Activated CD4-positive, alpha-beta memory T cell treated with anti-CD3 and anti-CD28 coated beads, Interleukin-2, amount 10 ng/mL, durations not matched to agents 7 days and 5 days (primary cell): ENCODE data around the gene BTBD9. TPM values are rescaled to one million over a fixed set of nuclear protein-coding genes. Genes with fewer than 3 reads are reported as not detected.
"Not testable (repeated sequence)": the region's sequence is repeated elsewhere in the genome, so short reads cannot be mapped to it uniquely, and the experiment has no call there.

ENCODE experiments used
- CTCF ChIA-PET: fragments of 350-600 bp; sonication (Branson Sonifier 250); formaldehyde crosslinking; loops from one replicate; lab custom pipeline; 2021; ENCODE audit warnings: antibody characterized with exemption, inconsistent platforms; lab: Charles Lee
- POLR2A ChIA-PET: fragments of 350-600 bp; sonication (Branson Sonifier 250); formaldehyde crosslinking; loops from one replicate; lab custom pipeline; 2021; ENCODE audit warnings: antibody characterized with exemption; lab: Charles Lee
- DNase-seq: peaks from one replicate; pipeline ENCODE4 v3.0.0-alpha.2; 2020
- H3K27ac Mint-ChIP-seq: one replicate; pipeline ENCODE4 v1.8.0; 2021; ENCODE audit warnings: mild to moderate bottlenecking, mixed read lengths
- H3K27me3 Mint-ChIP-seq: one replicate; pipeline ENCODE4 v1.8.0; 2021; ENCODE audit warnings: mixed read lengths
- H3K36me3 Mint-ChIP-seq: one replicate; pipeline ENCODE4 v1.8.0; 2021; ENCODE audit warnings: low read depth, mixed read lengths
- H3K4me1 Mint-ChIP-seq: one replicate; pipeline ENCODE4 v1.8.0; 2021; ENCODE audit warnings: mixed read lengths
- H3K4me3 Mint-ChIP-seq: one replicate; pipeline ENCODE4 v1.8.0; 2021; ENCODE audit warnings: mild to moderate bottlenecking, mixed read lengths
- H3K9me3 Mint-ChIP-seq: one replicate; pipeline ENCODE4 v1.8.0; 2021; ENCODE audit warnings: mixed read lengths
- total RNA-seq, 2 experiments: library from RNA; stranded (reverse); gene quantifications; one replicate each; pipeline ENCODE4 v1.2.3, GENCODE V29; 2021

BTBD9 gene
- total RNA-seq, 2 experiments from 2014 or later: 14.7 to 16.1 TPM

DNA sequence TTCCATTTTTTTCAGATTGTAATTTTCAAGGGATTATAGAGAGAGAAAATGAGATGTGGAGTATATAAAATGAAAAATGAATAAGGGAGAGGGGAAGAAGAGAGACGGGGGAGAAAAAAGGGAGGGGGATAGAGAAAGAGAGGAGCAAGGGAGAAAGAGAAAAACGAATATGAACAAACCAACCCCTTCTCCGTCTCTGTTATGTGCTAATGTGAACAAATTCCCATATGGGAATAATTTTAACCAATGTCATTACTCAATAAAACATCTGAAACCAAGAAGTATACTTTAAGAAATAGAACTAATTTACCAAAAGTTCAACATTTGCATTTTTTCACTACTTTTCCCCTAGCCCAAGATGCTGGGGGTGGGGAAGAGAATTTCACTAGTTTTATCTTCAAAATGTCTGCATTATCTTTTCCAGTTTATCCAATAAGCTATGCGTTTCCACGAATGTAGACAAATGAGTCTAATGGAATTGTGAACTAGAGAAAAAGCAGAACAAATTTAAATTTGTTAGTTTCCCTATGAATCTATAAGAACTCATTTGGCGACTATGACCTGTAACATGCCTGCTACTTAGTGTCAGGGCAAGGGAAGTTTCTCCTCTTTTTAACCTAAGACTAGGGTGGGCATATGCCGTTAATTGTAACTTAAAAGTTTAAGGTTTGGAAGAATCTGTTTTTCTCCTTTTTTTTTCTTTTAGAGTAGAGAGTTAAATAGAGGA lies 286.3 kb downstream of the BTBD9 start:
- Mint-ChIP-seq H3K27me3 (no peaks in the 10 kb centered on the region), H3K9me3 (no peaks in the 10 kb centered on the region), H3K36me3 (no peaks in the 10 kb centered on the region), H3K4me3 (no peak overlapping the region), H3K27ac (no peak overlapping the region), H3K4me1 (peaks cover 18% of the 10 kb centered on the region)
- POLR2A ChIA-PET: no interaction called here
- DNase-seq: no peak
- CTCF ChIA-PET: no interaction called here

DNA sequence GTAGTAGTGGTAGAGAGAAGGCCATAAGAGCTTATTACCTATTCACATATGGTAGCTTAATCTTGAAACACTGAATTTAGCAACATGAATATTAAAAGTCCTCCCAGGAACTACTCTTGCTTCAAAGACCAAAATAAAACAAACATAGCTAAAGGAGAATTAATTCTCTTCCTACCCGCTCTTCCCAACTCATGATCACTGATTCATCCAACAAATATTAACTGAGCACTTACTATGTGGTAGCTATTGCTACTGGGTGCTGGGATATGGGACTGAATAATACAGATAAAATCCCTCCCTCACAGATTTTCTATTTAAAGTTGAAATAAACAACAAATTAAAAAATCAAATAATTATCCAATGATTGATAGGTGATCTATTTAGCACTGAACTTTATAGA lies 287.1 kb downstream of the BTBD9 start:
- POLR2A ChIA-PET: no interaction called here
- H3K36me3 Mint-ChIP-seq: no peaks in the 10 kb centered on the region
- H3K4me1 Mint-ChIP-seq: peaks cover 18% of the 10 kb centered on the region
- no peak overlapping the region for H3K4me3 Mint-ChIP-seq
- no peaks in the 10 kb centered on the region for H3K9me3 Mint-ChIP-seq
- DNase-seq: no peak
- no peak overlapping the region for H3K27ac Mint-ChIP-seq
- H3K27me3 Mint-ChIP-seq: no peaks in the 10 kb centered on the region
- CTCF ChIA-PET: no interaction called here

DNA sequence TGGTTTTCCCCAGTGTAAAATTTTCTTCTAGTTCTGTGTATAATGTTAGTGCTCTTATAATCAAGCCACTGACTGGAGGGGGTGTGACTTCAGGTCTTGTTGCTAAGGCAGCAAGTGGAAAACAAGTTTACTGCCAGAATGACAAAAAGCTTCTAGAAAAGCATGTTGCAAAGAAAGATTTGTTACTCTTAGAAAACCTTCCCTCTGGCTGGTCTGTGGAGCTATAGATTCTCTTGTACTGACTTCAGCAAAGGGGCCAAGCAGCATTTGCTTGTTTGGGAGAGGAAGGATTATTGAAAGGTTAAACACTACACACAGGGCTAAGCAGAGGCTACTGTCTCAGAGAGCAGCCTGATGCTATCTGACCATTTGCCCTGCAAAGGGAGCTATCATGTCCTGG lies 288.8 kb downstream of the BTBD9 start:
- H3K27me3 Mint-ChIP-seq: no peaks in the 10 kb centered on the region
- H3K9me3 Mint-ChIP-seq: no peaks in the 10 kb centered on the region
- ChIA-PET POLR2A (no interaction called here), CTCF (no interaction called here)
- no peak overlapping the region for H3K4me3 Mint-ChIP-seq
- H3K36me3 Mint-ChIP-seq: no peaks in the 10 kb centered on the region
- no peak for DNase-seq
- H3K4me1 Mint-ChIP-seq: peaks cover 15% of the 10 kb centered on the region
- no peak overlapping the region for H3K27ac Mint-ChIP-seq

DNA sequence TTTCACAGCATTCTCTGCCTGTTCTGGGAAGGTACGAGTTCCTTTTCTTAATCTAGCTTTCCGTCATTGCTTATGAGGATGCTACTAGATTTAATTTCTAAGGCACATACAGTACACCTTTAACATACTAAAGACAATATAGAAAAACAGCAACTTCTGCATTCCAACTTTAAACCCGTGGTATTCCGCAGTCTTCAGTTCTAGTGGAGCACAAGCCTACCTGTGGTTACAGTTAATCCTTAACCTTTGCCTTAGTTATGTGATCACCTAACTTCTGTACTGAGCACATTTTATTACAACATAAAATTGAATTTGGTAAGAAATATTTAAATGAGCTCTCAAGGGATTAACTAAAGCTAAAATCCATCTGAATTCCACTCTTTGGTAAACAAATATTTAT lies 289.5 kb downstream of the BTBD9 start:
- H3K4me3 Mint-ChIP-seq: no peak overlapping the region
- POLR2A ChIA-PET: no interaction called here
- no peaks in the 10 kb centered on the region for H3K27me3 Mint-ChIP-seq
- H3K4me1 Mint-ChIP-seq: peaks cover 7% of the 10 kb centered on the region
- H3K9me3 Mint-ChIP-seq: no peaks in the 10 kb centered on the region
- CTCF ChIA-PET: no interaction called here
- H3K36me3 Mint-ChIP-seq: no peaks in the 10 kb centered on the region
- H3K27ac Mint-ChIP-seq: no peak overlapping the region
- no peak for DNase-seq

DNA sequence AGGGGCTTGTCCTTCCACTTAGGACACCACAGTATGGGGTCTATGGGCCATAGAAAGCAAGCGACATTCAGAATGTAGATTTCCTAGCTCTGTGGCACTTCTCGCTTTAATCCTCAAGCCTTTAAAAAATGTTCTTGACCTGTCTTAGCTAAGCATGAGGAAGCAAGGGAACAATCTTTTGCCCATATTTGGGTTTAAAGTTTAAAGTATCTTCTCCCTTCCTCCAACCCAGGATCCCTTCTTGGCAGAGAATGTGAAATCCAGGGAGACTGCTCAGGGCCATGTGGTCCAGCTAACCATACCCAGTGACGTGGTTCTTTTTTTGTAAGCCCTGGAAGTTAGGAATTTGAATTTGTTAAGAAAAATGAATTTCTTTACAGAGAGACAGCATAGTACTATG lies 289.9 kb downstream of the BTBD9 start:
- ChIA-PET POLR2A (no interaction called here), CTCF (no interaction called here)
- no peak for DNase-seq
- peaks cover 4% of the 10 kb centered on the region for H3K4me1 Mint-ChIP-seq
- H3K4me3 Mint-ChIP-seq: no peak overlapping the region
- no peak overlapping the region for H3K27ac Mint-ChIP-seq
- no peaks in the 10 kb centered on the region for H3K36me3 Mint-ChIP-seq
- H3K9me3 Mint-ChIP-seq: no peaks in the 10 kb centered on the region
- H3K27me3 Mint-ChIP-seq: no peaks in the 10 kb centered on the region

DNA sequence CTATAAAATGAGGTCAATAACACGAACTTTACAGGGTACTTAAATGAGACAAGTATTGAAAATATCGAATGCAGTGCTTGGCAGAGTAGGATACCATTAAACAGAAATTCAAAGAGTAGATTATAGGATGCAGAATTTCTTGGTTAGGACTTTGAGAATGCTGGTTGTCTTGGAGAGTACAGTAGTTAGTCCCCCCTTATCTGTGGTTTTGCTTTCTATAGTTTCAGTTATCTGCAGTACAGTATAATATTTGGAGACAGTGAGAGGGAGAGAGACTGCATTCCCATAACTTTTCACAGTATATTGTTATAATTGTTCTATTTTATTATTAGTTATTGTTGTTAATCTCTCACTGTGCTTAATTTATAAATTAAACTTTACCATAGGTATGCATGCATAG lies 290.5 kb downstream of the BTBD9 start:
- POLR2A ChIA-PET: no interaction called here

DNA sequence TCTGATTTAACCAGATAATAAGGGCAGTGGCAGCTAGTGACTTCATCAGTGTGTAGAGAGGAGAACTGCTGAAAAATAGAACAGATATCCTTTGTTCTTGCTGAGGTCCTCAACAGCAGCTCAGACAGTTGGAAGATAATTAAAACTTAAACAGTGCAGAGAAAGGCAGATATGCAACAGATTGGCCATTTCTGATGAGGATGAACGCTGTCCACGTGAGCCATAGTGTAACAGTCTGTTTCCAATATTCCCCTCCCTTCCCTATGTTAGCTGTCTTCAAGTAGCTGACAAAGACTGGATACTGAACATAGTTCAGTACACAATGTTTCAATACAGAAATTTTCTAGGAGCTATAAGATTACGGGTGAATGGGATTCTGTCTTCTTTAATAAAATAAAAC lies 291.4 kb downstream of the BTBD9 start:
- no peak overlapping the region for H3K4me3 Mint-ChIP-seq
- no peaks in the 10 kb centered on the region for H3K9me3 Mint-ChIP-seq
- no peaks in the 10 kb centered on the region for H3K27me3 Mint-ChIP-seq
- no peak for DNase-seq
- no peaks in the 10 kb centered on the region for H3K4me1 Mint-ChIP-seq
- ChIA-PET POLR2A (no interaction called here), CTCF (no interaction called here)
- no peak overlapping the region for H3K27ac Mint-ChIP-seq
- no peaks in the 10 kb centered on the region for H3K36me3 Mint-ChIP-seq

More for the DNA sequence above, 290.5 kb downstream of the BTBD9 start:
- no peak overlapping the region for H3K27ac Mint-ChIP-seq
- H3K4me3 Mint-ChIP-seq: no peak overlapping the region
- CTCF ChIA-PET: no interaction called here
- no peak for DNase-seq
- no peaks in the 10 kb centered on the region for H3K36me3 Mint-ChIP-seq
- H3K27me3 Mint-ChIP-seq: no peaks in the 10 kb centered on the region
- H3K4me1 Mint-ChIP-seq: no peaks in the 10 kb centered on the region
- H3K9me3 Mint-ChIP-seq: no peaks in the 10 kb centered on the region

DNA sequence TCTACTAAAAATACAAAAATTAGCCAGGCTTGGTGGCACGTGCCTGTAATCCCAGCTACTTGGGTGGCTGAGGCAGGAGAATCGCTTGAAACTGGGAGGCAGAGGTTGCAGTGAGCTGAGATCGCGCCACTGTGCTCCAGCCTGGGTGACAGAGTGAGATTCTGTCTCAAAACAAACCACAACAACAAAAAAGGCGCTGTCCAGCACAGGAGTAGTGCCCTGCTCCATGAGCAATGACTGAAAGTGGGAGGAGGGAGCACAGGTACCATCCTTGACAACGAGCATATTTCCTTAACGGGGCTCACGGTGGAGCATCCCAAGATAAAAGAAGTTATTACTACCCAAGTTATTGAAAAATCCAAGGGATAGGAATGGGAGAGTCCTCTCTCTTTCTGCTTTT lies 291.9 kb downstream of the BTBD9 start:
- CTCF ChIA-PET, H3K27ac Mint-ChIP-seq, DNase-seq, H3K4me3 Mint-ChIP-seq, POLR2A ChIA-PET, H3K9me3 Mint-ChIP-seq, H3K4me1 Mint-ChIP-seq, H3K36me3 Mint-ChIP-seq, H3K27me3 Mint-ChIP-seq: not testable (repeated sequence)

DNA sequence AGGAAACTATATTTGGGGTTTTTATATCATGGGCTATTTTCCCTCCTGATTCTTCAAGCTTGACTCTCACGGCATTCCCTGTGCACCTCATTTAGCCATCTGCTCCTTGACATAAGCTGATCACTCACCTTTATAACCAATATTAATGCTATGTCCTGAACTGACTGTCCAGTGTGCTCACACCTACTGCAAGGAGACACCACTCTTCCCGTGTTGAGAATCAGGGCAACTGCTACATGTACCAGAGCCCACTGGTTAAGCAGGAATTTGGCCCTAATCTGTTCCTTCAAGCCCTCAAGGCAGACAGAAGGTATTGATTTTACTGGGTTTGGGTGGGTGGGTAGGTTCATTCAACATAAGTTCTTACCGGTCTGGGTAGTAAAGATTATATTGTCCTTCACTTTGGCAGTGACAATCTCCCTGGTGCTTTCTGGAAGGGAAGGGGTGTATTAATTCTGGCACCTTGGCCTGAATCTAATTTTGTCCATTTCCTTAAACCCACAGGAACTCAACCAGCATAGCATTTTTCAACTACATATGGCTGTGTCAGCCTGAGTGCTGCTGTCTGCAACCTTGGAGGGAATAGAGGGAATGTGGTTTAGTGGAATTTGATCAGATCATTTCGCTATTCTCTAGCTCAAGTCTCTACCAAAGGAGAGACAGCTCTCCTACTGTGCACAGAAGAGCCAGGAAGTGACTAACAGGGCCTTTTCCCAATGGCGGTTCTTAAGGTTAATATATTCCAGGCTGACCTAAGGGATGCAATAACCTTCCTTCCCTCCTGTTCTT lies 293.2 kb downstream of the BTBD9 start:
- DNase-seq: no peak
- H3K27me3 Mint-ChIP-seq: no peaks in the 10 kb centered on the region
- H3K9me3 Mint-ChIP-seq: no peaks in the 10 kb centered on the region
- no peaks in the 10 kb centered on the region for H3K4me1 Mint-ChIP-seq
- H3K4me3 Mint-ChIP-seq: no peak overlapping the region
- ChIA-PET CTCF (no interaction called here), POLR2A (no interaction called here)
- no peaks in the 10 kb centered on the region for H3K36me3 Mint-ChIP-seq
- H3K27ac Mint-ChIP-seq: no peak overlapping the region

DNA sequence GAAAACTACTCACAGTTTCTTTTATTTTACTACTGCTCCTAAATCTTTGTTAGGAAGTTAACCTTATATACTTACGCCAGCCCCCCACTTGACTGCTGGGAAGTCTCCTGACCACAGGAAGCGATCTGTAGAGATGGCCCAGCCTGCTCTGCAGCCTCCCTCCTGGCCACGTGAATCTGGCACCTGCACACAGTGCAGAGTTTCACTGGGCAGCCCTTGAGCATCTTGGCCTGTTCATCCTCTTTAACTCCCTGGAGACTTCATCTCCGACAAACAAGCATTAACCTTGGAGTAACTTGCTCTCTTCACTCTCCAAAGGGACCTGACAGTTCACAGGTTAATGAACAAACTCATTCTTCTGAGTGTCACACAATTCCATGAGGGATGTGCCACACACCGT lies 294.1 kb downstream of the BTBD9 start:
- Mint-ChIP-seq H3K4me3 (no peak overlapping the region), H3K36me3 (no peaks in the 10 kb centered on the region), H3K27me3 (no peaks in the 10 kb centered on the region), H3K27ac (no peak overlapping the region), H3K9me3 (no peaks in the 10 kb centered on the region), H3K4me1 (no peaks in the 10 kb centered on the region)
- ChIA-PET CTCF (no interaction called here), POLR2A (no interaction called here)
- no peak for DNase-seq

DNA sequence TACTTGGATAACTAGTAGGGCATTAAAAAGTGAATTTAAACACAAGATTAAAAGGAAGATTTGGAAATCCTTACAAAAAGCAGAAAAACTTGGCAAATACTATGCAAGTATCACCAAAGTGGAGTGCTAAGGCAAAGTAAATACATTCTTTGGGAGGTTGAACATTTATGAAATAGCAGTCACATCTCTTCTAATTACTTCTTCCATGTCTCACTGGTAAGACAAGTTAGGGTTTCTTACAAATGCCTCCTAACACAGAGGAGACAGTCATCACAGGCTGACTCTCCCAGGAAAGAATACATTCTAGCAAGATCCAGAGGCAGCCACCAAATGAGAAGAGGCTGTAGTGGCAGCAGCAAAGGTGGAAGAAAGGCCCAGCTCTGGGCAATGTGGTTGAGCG lies 298.2 kb downstream of the BTBD9 start:
- CTCF ChIA-PET: no interaction called here
- no peak for DNase-seq
- Mint-ChIP-seq H3K4me3 (no peak overlapping the region), H3K27ac (no peak overlapping the region), H3K27me3 (no peaks in the 10 kb centered on the region), H3K36me3 (no peaks in the 10 kb centered on the region), H3K4me1 (no peaks in the 10 kb centered on the region), H3K9me3 (peaks cover 3% of the 10 kb centered on the region)
- POLR2A ChIA-PET: no interaction called here

DNA sequence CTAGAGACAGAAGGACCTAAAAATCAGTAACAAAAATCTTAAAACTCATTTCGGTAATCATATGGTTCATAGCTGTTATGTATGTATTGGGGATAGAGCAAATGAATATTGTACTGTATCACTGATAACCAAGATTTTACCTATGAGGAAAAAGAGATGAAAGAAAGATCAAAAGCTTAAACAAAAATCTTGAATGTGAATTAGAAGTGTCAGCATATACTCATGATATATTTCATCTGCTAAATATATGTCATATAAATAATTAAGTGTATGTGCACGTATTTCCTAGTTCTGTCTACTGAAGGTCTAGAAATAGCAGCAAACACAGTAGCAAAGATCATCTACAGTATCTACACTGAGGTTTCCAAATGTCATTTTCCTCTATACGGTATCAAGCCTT lies 299.8 kb downstream of the BTBD9 start:
- Mint-ChIP-seq H3K27me3 (no peaks in the 10 kb centered on the region), H3K9me3 (peaks cover 5% of the 10 kb centered on the region), H3K36me3 (no peaks in the 10 kb centered on the region), H3K4me3 (no peak overlapping the region), H3K4me1 (no peaks in the 10 kb centered on the region), H3K27ac (no peak overlapping the region)
- ChIA-PET POLR2A (no interaction called here), CTCF (no interaction called here)
- no peak for DNase-seq

DNA sequence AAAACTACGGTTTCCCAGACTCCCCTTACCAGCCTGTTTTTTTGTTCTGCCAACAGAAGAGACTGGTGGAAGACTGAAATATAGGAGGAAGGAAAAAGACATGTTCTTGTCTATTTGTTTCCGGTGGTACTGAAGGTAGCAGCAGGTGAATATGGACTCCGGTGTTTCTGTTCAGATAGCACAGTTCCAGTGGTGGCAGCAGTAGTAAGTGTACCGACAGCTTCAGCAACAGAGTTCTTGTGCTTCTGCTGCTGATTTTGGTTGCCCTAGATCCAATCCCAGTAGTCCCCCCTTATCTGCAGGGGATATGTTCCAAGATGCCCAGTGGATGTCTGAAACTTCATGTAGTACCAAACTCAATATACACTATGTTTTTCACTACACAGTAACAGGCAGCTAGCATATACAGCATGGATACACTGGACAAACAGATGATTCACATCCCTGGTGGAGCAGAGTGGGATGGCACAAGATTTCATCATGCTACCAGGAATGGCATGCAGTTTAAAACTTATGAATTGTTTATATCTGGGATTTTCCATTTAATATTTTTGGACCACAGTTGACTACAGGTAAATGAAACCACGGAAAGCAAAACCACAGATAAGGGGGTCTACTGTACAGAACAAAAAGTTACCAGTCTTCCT lies 301.8 kb downstream of the BTBD9 start:
- no peak for DNase-seq
- Mint-ChIP-seq H3K27me3 (no peaks in the 10 kb centered on the region), H3K36me3 (peaks cover 8% of the 10 kb centered on the region), H3K4me1 (no peaks in the 10 kb centered on the region), H3K27ac (no peak overlapping the region), H3K9me3 (peaks cover 19% of the 10 kb centered on the region), H3K4me3 (no peak overlapping the region)
- POLR2A ChIA-PET: no interaction called here
- CTCF ChIA-PET: no interaction called here
